OCI-LY1 (cell line): ENCODE data around the gene RAB40AL.

ENCODE experiments used
- CTCF ChIP-seq: fragments of 200-600 bp; sonication (generic), shearing (Covaris generic); IDR thresholded peaks from 2 replicates; pipeline ENCODE4 v1.5.1; 2017; ENCODE audit warnings: mild to moderate bottlenecking, antibody characterized with exemption, low read length, moderate library complexity, mixed read lengths
- EZH2 ChIP-seq: fragments of 200-600 bp; sonication (generic), shearing (Covaris generic); IDR thresholded peaks from 2 replicates; pipeline ENCODE4 v1.8.0; 2017; ENCODE audit warnings: borderline replicate concordance, mixed run types, mild to moderate bottlenecking, antibody characterized with exemption, low read length, moderate library complexity, mixed read lengths

- TF ChIP-seq CTCF (no peak), EZH2 (no peak)
Observed at GRCh38 chrX:102958794-102959193, 21.7 kb downstream of the RAB40AL start.
